Mucosa of gallbladder (tissue), 1 donor: ENCODE data around the gene COA7. TPM values are rescaled to one million over a fixed set of nuclear protein-coding genes. Genes with fewer than 3 reads are reported as not detected.
"Not testable (repeated sequence)": the region's sequence is repeated elsewhere in the genome, so short reads cannot be mapped to it uniquely, and the experiment has no call there.

Experiments used
- DNase-seq: peaks from one replicate; pipeline ENCODE4 v3.0.0-alpha.2; 2020; ENCODE audit warnings: low spot score
- total RNA-seq: library from RNA; stranded (reverse); gene quantifications from one replicate; pipeline ENCODE4 v1.2.1, GENCODE V29; 2021
- donor health status: DM: no; HTN: no; CAD: no.

Gene COA7
- total RNA-seq, 1 donor from 2014 or later: 13.7 TPM

DNA sequence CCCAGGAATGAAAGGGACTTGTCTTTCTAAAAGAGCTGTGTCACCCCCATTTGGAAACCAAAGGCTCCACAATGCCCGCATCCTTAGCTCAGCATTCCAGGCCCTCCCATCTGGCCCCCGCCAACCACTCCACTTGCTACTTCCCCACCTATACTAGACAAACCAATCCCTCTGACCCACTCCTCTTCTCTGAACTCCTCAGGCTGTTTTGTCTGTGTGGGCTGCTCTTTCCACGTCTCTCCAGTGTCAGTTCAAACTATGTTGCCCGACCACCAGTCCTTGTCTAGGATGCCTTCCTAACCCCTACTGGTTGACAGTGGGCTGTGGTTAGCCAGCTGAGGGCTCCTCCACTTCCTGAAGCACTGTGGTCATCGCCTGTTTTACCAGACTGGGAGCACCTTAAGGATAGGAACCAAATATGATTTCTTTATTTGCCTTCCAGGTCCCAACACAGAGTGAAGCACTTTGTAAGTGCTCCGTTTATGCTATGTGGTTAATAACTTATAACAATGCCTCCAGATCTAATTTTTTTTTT is 8.1 kb upstream of the COA7 start:
- no peak for DNase-seq

DNA sequence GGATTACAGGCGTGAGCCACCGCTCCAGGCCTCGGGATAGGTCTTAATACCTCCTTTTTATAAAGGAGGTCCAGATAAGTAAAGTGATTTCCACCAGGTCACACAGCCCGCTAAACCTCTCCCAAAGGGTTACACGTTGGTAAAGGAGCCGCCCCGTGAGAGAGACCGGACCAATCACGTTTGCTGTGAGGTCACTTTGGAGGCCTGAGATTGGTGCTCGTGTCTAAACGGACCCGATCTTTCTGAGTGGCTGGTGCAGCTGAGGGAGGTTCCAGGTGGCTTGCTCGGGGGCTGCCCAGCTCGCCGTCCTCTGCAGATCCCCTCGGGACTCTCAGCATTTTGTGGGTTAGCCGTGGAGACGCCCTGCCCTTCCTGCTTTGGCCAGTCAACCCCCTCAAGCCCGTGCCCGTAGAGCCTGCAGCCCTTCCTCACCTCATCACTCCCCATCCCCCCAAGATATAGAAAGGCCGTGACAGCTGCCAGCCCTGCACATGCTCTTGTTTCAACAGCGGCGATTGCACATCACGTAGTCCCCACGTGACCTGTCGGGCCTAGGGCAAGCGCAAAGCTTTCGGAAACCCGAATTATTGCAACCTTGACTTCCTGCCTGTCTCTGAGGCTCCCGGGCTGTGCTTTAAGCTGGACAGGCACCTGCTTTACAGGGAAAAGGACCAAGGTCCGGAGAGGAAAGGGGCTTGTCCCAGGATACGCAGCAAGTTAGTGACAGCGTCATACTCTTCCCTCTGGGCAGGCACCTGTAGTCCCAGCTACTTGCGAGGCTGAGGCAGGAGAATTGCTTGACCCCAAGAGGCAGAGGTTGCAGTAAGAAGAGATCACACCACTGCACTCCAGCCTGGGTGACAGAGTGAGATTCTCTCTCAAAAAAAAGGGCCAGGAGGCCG is 5.0 kb upstream of the COA7 start:
- DNase-seq: peak; percentile 93

GRCh38 chr1:52695627-52696026 is 2.5 kb downstream of the COA7 start:
- no peak for DNase-seq

DNA sequence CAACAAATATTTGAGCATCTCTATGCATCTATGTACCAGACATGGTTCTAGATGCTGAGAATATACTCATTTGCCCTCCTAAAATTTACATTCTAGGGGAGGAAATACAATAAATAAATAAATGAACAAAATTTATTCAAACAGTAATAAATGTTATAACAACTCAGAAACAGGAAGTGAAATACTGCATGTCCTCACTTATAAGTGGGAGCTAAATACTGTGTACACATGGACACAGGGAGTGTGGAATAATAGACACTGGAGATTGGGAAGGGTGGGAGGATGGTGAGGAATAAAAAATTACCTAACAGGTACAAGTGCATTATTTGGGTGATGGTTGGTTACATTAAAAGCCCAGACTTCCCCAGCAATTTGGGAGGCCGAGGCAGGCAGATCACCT is 4.3 kb downstream of the COA7 start:
- no peak for DNase-seq

GRCh38 chr1:52693351-52693750 is 4.8 kb downstream of the COA7 start:
- not testable (repeated sequence) for DNase-seq

- DNase-seq: no peak
These were observed 5.5 kb downstream of the COA7 start for GRCh38 chr1:52692697-52693096.

GRCh38 chr1:52691821-52692220 is 6.3 kb downstream of the COA7 start:
- no peak for DNase-seq

DNA sequence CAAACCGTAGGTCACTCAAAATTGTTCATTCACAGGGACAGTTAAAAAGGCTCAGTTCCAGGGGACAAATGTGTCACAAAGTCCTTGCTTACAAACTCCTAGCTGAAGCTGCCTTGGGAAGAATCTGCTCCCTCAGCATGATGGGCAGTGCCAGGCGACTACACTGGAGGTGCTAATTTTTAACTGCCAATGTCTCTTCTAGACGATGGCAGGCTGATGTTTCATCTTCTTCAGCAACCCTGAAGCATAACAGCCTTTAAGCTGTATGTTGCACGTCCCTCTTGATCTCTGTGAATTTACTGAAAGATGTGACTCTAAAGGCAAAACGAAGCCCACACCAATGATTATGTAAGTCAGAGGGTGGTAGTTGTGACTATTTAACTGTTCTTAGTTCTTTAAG is 11.3 kb downstream of the COA7 start:
- DNase-seq: no peak

GRCh38 chr1:52686261-52686751 is 11.8 kb downstream of the COA7 start:
- DNase-seq: peak; percentile 59

DNA sequence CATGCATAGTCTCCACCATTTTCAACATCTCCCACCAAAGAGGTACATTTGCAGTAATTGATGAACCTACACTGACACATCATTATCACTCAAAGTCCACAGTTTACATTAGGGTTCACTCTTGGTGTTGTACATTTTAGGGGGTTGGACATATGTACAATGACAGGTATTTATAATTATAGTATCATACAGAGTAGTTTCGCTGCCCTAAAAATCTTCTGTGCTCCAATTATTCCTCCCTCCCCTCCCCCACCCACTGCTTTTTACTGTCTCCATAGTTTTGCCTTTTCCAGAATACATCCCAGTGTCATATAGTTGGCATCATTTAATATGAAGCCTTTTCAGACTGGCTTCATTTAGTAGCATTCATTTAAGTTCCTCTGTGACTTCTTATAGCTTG is 13.6 kb downstream of the COA7 start:
- no peak for DNase-seq

DNA sequence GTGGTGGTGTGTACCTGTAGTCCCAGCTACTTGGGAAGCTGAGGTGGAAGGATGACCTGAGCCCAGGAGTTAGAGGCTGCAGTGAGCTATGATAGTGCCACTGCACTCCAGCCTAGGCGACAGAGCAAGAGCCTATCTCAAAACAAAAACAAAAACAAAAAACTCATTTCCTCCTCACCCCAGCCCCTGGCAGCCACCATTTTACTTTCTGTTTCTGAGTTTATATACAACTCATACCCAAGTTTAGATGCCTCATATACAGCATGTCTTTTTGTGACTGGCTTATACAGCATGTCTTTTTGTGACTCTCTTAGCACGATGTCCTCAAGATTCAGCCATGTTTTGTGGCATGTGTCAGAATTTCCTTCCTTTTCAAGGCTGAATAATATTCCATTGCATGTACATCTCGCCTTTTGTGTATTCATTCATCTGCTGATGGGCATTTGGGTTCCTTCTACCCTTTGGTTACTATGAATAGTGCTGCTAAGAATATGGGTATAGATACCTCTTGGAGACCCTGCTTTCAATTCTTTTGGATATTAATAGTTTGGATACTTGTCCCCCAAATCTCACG is 14.7 kb downstream of the COA7 start:
- no peak for DNase-seq

DNA sequence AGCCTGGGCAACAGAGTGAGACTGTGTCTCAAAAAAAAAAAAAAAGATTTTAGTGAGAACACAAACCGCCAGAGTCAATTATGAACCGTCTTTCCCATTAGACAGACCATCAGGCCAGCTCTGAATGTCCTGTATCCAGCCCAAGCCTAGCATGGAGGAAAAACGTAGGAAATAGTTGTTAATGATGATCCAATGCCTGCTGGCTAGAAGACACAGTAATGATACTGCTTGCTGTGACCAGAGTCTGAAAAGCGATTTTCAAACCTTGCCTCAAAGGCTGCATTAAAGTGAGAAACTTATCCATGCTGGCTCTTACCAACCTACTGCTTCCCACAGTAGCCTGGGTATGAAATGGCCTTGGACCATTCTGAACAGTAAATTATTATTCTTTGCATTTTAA is 17.0 kb downstream of the COA7 start:
- DNase-seq: no peak

DNA sequence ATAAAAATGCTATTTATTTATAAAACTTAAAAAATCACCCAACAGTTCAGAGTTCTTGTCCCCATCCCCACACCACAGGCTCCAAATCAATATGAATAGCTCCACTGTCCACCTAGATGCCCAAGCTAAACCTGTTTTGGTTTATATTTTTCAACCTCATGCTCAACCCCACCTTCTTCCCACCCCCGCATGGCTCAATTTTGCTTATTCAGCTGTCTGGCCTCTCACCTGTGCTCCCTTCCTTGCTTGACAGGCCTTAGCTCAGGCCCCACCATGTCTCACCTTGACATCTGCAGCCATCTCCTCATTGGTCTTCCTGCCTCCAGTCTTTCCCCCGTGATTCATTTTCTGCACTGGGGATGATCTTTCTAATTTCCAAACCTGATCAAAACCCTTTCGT is 17.8 kb downstream of the COA7 start:
- no peak for DNase-seq

DNA sequence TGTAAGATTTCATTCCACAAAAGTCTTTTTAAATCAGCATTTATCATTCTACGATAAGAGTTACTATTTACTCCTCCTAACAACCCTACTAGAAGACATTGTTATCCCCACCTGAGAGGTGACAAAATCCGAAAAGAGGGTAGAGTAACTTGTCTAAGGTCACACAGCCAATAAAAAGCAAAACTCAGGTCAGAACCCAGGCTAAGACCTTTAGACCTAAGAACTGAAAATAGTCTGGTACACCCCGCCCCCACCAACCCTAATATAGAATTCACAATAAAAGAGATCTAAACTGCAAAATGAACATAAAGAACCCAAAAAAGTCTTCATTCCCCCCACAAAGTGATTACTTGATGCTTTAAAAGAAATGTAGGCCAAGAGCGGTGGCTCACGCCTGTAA is 18.6 kb downstream of the COA7 start:
- no peak for DNase-seq

DNA sequence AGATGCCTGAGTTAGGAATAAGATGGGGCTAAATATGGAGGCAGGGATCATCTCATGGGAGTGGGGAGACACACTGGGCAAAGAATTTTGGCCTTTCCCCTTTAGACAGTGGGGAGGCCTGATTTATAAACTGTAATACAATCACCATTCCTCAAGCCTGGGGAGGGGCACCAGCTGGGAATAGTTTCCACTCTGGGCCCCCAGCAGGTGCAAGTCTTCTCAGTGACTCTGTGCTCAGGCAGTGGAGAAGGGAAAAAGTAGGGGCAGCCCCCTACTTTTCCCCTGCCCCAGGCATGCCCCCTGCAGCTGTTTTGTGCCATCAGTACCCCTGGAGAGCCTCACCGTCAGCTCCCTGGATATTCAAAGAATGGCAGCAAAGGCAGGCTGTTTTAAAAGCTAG is 19.1 kb downstream of the COA7 start:
- DNase-seq: no peak

DNA sequence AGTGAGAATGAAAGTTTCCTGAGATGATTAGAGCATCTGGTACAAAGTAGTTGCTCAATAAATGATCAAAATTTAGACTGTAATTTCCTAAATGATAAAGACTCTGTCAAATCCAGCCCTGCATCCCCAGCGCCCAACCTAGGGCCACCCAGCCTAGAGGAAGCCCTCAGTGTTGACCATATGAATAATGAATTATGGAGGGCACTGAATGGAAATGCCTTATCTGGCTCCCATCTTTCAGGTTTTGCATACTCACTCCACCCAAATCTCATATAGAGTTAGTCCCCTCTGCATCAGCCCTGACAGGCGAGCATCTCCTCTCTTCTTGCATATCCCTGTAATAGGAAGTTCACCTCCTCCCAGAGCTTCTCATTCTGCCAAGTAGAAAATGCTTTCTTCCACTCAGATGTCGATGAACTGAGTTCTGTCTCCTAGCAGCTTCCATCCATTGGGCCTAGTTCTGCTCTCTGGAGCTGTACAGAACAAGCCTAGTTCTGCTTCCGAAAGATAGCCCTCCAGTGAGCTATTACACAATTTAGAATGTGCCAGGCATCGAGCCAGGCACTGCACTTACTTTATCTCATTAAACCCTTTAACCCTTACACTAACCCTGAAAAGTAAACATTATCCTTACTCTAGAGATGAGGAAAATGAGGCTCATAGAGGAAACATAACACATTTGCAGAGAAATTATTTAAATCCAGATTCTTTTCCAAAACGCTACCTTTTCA is 20.9 kb downstream of the COA7 start:
- no peak for DNase-seq

- peak; percentile 64 for DNase-seq
These were observed 21.8 kb downstream of the COA7 start for GRCh38 chr1:52676249-52676903.

- DNase-seq: no peak
These were observed 23.4 kb downstream of the COA7 start for GRCh38 chr1:52674497-52675384.

- DNase-seq: no peak
These were observed 24.6 kb downstream of the COA7 start for GRCh38 chr1:52673513-52673912.

- DNase-seq: no peak
These were observed 25.2 kb downstream of the COA7 start for GRCh38 chr1:52672946-52673345.

GRCh38 chr1:52670604-52671003 is 27.5 kb downstream of the COA7 start:
- no peak for DNase-seq
